Sigmoid colon (tissue), 7 donors: Measurements from ENCODE around the gene PEX11B. TPM values are rescaled to one million over a fixed set of nuclear protein-coding genes. Genes with fewer than 3 reads are reported as not detected.

ENCODE experiments used
- DNase-seq: peaks from one replicate; pipeline ENCODE4 v3.0.0-alpha.2; 2019
- H3K27ac ChIP-seq, 4 donors: fragments of 200-600 bp; sonication (generic); one replicate each; pipeline ENCODE4 v1.5.1; 2016 to 2019; ENCODE audit warnings: mild to moderate bottlenecking in 1 of 4
- H3K27me3 ChIP-seq, 3 donors: fragments of 200-600 bp; sonication (generic); one replicate each; pipeline ENCODE4 v1.5.1; 2019; ENCODE audit warnings: mild to moderate bottlenecking in 1 of 3
- H3K36me3 ChIP-seq, 4 donors: fragments of 200-600 bp; sonication (generic); one replicate each; pipeline ENCODE4 v1.5.1; 2016 to 2019
- H3K4me1 ChIP-seq, 4 donors: fragments of 200-600 bp; sonication (generic); one replicate each; pipeline ENCODE4 v1.5.1; 2017 to 2019
- H3K4me3 ChIP-seq, 4 donors: fragments of 200-600 bp; sonication (generic); one replicate each; pipeline ENCODE4 v1.5.1; 2017 to 2019; ENCODE audit warnings: mild to moderate bottlenecking in 2 of 4, moderate library complexity in 1 of 4
- H3K9me3 ChIP-seq, 4 donors: fragments of 200-600 bp in 3 of 4; sonication (generic) in 3 of 4; one replicate each; pipeline versions ENCODE4 v1.5.1 to v1.6.1; 2013 to 2019
- EP300 ChIP-seq, 4 donors: sonication (generic); formaldehyde crosslinking; IDR thresholded peaks; one replicate each; pipeline ENCODE4 v1.6.1; 2017; ENCODE audit warnings: antibody characterized with exemption in 4 of 4
- POLR2A ChIP-seq, 2 donors: fragments of 450-650 bp; IDR thresholded peaks; one replicate each; pipeline ENCODE4 v1.6.1; 2016; ENCODE audit warnings: antibody characterized with exemption in 2 of 2, mild to moderate bottlenecking in 2 of 2, moderate library complexity in 2 of 2
- POLR2AphosphoS5 ChIP-seq, 4 donors: sonication (generic); formaldehyde crosslinking; IDR thresholded peaks; one replicate each; pipeline ENCODE4 v1.6.1; 2017; ENCODE audit warnings: antibody characterized with exemption in 4 of 4
- WGBS, 2 donors: extraction: QIAGEN DNeasy Blood & Tissue Kit; methylation state at CpG; one replicate each; pipeline ENCODE4 v1.1.7; 2013; 5-methylcytosine and 5-hydroxymethylcytosine counted together
- intact Hi-C: fragments of 100-400 bp; cut with DNase I; formaldehyde crosslinking; loops from one replicate; pipeline ENCODE4 v1.15.1; 2023
- polyA plus RNA-seq, 3 donors: library from polyadenylated mRNA; stranded (reverse); fragments of 200-250 nt; gene quantifications; one replicate each; pipeline ENCODE4 v1.2.3, GENCODE V29; 2013
- total RNA-seq, 4 donors: library from RNA; depleted of rRNA; stranded (reverse); fragments of >200 nt; gene quantifications; one replicate each; pipeline ENCODE4 v1.1.0, GENCODE V29; 2016
- TF ChIP-seq, protein P1 (sequence below), 4 experiments: fragments of 450-650 bp in 3 of 4; fragments of 200-600 bp in 1 of 4; IDR thresholded peaks; one replicate each; pipeline ENCODE4 v1.5.1; 2016 to 2019; ENCODE audit warnings: antibody characterized with exemption in 4 of 4, mild to moderate bottlenecking in 3 of 4, moderate library complexity in 2 of 4
- donor health status: healthy with polysubstance abuse.
- donor health status: Bipolar disorder and iron deficiency.
- donor health status: healthy.

PEX11B gene, protein sequence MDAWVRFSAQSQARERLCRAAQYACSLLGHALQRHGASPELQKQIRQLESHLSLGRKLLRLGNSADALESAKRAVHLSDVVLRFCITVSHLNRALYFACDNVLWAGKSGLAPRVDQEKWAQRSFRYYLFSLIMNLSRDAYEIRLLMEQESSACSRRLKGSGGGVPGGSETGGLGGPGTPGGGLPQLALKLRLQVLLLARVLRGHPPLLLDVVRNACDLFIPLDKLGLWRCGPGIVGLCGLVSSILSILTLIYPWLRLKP
- total RNA-seq (10 to 100 TPM; 20.2 to 22.5 (median 20.6) TPM), polyA plus RNA-seq (10 to 100 TPM; 28.6 to 41.8 (median 33.6) TPM)

DNA sequence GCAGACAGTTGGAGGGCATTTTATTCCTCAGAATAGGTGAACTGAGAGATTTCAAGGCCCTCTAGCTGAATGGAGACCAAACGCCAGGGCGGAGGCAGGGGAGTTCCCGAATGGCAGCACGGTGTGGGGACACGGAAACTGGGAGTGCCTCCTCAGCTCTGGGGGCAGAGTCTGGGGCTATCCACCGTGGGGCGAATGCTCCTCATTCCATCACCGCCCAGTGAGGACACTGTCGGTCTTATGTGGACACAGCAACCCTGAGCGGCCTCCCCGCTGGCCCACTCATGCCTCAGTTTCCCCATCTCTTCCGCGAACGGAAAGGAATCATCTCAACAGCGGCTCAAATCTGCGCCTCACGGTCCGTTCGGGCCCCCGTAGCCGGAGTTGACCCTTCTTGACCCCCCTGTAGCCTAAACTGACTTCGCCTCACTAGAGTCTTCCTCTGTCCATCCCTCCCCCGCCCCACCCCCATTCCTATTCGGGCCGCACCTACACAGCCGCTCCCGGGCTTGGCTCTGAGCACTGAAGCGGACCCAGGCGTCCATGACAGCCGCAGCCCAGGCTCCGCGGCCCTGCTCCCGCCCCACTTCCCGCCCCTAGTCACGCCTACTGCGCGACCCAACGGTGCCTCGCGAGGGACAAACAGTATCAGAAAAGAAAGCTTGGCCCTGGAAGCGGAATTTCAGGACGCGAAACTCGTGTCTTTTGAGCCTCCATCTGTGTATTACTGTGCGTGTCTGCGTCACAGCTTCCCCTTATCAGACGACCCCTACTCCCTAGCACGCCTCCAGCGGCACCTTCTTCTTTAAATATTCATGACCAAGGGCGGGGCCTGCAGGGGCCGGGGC is at the start of gene PEX11B:
Gene PEX11B, minus strand, starts transcription at position 574 of the 848 bp plus-strand sequence. Its CDS starts 29 bp downstream, at position 545.
- Histone ChIP-seq H3K36me3 (peaks cover 0 to 50% (median 0%) of the 10 kb centered on the region in 4 donors), H3K4me1 (peaks cover 0 to 30% (median 26%) of the 10 kb centered on the region in 4 donors), H3K27ac (peak within 1 kb of the TSS; percentile 78 to 92 (median 88)), H3K4me3 (peak within 1 kb of the TSS; percentile 61 to 96 (median 82)), H3K27me3 (no peaks in the 10 kb centered on the region), H3K9me3 (no peaks in the 10 kb centered on the region)
- TF ChIP-seq POLR2AphosphoS5 (IDR thresholded peaks at IDR 0.05), result peak; percentile 71 to 90 (median 86)
- TF ChIP-seq, protein P1, sequence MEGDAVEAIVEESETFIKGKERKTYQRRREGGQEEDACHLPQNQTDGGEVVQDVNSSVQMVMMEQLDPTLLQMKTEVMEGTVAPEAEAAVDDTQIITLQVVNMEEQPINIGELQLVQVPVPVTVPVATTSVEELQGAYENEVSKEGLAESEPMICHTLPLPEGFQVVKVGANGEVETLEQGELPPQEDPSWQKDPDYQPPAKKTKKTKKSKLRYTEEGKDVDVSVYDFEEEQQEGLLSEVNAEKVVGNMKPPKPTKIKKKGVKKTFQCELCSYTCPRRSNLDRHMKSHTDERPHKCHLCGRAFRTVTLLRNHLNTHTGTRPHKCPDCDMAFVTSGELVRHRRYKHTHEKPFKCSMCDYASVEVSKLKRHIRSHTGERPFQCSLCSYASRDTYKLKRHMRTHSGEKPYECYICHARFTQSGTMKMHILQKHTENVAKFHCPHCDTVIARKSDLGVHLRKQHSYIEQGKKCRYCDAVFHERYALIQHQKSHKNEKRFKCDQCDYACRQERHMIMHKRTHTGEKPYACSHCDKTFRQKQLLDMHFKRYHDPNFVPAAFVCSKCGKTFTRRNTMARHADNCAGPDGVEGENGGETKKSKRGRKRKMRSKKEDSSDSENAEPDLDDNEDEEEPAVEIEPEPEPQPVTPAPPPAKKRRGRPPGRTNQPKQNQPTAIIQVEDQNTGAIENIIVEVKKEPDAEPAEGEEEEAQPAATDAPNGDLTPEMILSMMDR (IDR thresholded peaks at IDR 0.05), result no peak
- TF ChIP-seq EP300 (IDR thresholded peaks at IDR 0.05), result peak in 1 of 4 donors; percentile 17
- peak in 1 of 2 donors; percentile 31 for TF ChIP-seq POLR2A (IDR thresholded peaks at IDR 0.05)
- intact Hi-C loops, result loop anchor here (5.0 kb wide), 1 partner anchor 61 kb away; the partner anchor contains the start of gene PIAS3
- DNase-seq, result peak; percentile 93
- 0% methylated on average over 51 of the region's 51 CpGs for WGBS, 2 donors

DNA sequence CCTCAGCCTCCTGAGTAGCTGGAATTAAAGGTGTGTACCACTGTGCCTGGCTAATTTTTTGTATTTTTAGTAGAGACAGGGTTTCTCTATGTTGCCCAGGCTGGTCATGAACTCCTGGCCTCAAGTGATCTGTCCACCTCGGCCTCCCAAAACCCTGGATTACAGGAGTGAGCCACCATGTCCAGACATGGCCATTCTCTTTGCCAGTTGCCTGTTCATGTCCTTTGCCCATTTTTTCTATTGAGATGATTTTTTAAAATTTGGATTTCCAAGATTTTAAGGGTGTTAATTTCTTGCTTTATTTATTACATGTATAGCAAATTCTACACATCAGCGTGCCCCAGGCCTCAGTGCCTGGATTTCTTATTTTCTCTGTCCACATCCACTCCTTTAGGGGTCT is 48.8 kb upstream of the PEX11B start:
- Histone ChIP-seq H3K36me3 (no peaks in the 10 kb centered on the region), H3K27ac (no peak overlapping the region), H3K9me3 (no peaks in the 10 kb centered on the region), H3K27me3 (no peaks in the 10 kb centered on the region), H3K4me3 (no peak overlapping the region), H3K4me1 (peaks cover 0 to 29% (median 25%) of the 10 kb centered on the region in 4 donors)
- 98% methylated on average over 2 of the region's 2 CpGs for WGBS, 2 donors
- intact Hi-C loops, result no loop called here
- TF ChIP-seq EP300 (IDR thresholded peaks at IDR 0.05) (no peak), POLR2AphosphoS5 (IDR thresholded peaks at IDR 0.05) (no peak), POLR2A (IDR thresholded peaks at IDR 0.05) (no peak)
- TF ChIP-seq, protein P1 (IDR thresholded peaks at IDR 0.05), result no peak
- no peak for DNase-seq

DNA sequence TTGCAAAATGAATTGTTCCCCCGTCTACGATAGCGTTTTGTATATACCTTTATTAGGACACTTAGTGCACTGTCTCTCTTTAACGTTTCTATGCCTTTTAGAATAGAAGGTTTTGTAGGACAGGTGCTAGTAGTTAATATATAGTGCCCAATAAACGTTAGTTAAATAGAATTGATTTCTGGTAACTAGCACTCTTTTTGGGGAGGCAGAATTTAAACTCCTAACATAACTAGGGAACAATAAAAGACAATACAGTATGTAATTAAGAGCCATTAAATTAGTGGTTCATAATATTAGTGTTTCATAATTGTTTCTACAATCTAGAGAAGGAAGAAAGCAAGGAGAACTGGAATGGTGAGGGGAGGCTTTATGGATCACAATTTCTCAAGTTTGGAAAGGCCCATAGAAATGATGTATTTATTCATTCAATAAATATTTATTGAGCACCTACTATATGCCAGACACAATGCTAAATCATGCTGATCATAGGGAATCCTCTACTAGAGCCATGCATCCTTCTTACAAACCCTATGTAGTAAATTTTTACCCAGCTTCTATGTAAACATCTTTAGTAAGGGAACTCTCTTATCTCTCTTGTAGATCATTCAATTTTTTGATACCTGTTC is 46.7 kb upstream of the PEX11B start:
- TF ChIP-seq EP300 (IDR thresholded peaks at IDR 0.05), result no peak
- no peak for TF ChIP-seq POLR2A (IDR thresholded peaks at IDR 0.05)
- TF ChIP-seq, protein P1 (IDR thresholded peaks at IDR 0.05), result no peak
- TF ChIP-seq POLR2AphosphoS5 (IDR thresholded peaks at IDR 0.05), result no peak
- Histone ChIP-seq H3K9me3 (no peaks in the 10 kb centered on the region), H3K27ac (peak overlapping the region; percentile 95 to 100 (median 96)), H3K4me3 (peak overlapping the region; percentile 54 to 70 (median 58)), H3K27me3 (no peaks in the 10 kb centered on the region), H3K36me3 (no peaks in the 10 kb centered on the region), H3K4me1 (peaks cover 0 to 46% (median 39%) of the 10 kb centered on the region in 4 donors)
- DNase-seq, result no peak
- intact Hi-C loops, result no loop called here
- WGBS, 2 donors, result 1% methylated on average over 5 of the region's 5 CpGs

DNA sequence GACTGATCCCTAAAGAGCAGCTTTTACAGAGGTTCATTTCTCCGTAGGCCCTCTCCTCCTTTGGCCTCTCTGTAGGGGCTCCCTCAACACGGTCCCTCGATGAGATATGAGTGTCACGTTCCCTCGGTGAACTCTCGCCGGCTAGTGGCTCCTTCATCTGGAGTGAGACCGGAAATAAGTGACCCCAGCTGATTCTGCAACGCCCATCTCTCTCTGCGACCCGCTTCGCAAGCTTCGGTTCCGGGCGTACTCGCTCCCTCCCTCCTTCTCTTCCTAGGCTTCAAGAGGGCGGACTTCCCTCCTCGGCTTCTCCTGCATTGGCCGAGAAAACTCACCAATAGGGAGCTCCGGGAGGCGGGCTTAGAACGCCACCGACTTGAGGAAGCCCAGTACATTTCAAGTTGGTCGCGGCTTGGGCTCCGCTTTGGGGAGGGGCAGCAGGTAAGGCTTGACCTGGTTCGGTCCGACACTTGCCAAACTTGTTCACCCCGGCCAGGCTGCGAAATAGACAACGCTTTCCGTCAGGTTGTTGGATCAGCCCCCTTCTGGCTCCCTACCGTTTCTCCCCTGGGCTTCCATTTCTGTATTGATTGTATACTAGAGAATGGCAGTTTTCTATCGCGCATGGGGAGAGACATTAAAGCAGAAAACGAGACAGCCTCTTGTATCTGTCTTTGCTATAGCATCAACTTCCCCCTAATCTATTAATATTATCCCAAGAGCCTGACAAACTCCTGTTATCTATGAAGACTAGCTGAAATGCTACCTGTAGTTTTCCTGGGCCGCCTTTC is 46.0 kb upstream of the PEX11B start, which contains the start of the genes ANKRD34A and POLR3GL:
Gene ANKRD34A, minus strand, starts transcription at position 248 of the 791 bp plus-strand sequence. CDS start 2,816 bp downstream, outside the sequence.
Gene POLR3GL, plus strand, starts transcription at position 363 of the 791 bp plus-strand sequence. CDS start 10,176 bp downstream, outside the sequence.
- WGBS, 2 donors, result 1% methylated on average over 37 of the region's 37 CpGs
- no peaks in the 10 kb centered on the region for H3K36me3 ChIP-seq
- peak within 1 kb of the TSS; percentile 54 to 70 (median 58) for H3K4me3 ChIP-seq
- peaks cover 0 to 53% (median 45%) of the 10 kb centered on the region in 4 donors for H3K4me1 ChIP-seq
- peak; percentile 98 for DNase-seq
- peak within 1 kb of the TSS; percentile 95 to 100 (median 96) for H3K27ac ChIP-seq
- H3K27me3 ChIP-seq, result no peaks in the 10 kb centered on the region
- H3K9me3 ChIP-seq, result no peaks in the 10 kb centered on the region
- intact Hi-C loops, result loop anchor here (5.0 kb wide), 1 partner anchor 33 kb away; the partner anchor contains the start of gene TXNIP
- TF ChIP-seq POLR2A (IDR thresholded peaks at IDR 0.05), result peak; percentile 92
- TF ChIP-seq, protein P1 (IDR thresholded peaks at IDR 0.05), result no peak
- peak; percentile 96 to 99 (median 98) for TF ChIP-seq POLR2AphosphoS5 (IDR thresholded peaks at IDR 0.05)
